Measurements from ENCODE around the gene RAB9A.

GRCh38 chrX:13759152-13759718, 70.3 kb downstream of the RAB9A start:
- TF ChIP-seq, protein P1, sequence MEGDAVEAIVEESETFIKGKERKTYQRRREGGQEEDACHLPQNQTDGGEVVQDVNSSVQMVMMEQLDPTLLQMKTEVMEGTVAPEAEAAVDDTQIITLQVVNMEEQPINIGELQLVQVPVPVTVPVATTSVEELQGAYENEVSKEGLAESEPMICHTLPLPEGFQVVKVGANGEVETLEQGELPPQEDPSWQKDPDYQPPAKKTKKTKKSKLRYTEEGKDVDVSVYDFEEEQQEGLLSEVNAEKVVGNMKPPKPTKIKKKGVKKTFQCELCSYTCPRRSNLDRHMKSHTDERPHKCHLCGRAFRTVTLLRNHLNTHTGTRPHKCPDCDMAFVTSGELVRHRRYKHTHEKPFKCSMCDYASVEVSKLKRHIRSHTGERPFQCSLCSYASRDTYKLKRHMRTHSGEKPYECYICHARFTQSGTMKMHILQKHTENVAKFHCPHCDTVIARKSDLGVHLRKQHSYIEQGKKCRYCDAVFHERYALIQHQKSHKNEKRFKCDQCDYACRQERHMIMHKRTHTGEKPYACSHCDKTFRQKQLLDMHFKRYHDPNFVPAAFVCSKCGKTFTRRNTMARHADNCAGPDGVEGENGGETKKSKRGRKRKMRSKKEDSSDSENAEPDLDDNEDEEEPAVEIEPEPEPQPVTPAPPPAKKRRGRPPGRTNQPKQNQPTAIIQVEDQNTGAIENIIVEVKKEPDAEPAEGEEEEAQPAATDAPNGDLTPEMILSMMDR (conservative IDR thresholded peaks at IDR 0.05; ENCODE audit: low read length) = no peak
- no peak for TF ChIP-seq EZH2phosphoT487 (IDR thresholded peaks at IDR 0.05; ENCODE audit: borderline replicate concordance, low read depth, low read length)

All from OCI-LY7 (cell line).